ENCODE data around the gene ATG7.

- TF ChIP-seq, protein P1, sequence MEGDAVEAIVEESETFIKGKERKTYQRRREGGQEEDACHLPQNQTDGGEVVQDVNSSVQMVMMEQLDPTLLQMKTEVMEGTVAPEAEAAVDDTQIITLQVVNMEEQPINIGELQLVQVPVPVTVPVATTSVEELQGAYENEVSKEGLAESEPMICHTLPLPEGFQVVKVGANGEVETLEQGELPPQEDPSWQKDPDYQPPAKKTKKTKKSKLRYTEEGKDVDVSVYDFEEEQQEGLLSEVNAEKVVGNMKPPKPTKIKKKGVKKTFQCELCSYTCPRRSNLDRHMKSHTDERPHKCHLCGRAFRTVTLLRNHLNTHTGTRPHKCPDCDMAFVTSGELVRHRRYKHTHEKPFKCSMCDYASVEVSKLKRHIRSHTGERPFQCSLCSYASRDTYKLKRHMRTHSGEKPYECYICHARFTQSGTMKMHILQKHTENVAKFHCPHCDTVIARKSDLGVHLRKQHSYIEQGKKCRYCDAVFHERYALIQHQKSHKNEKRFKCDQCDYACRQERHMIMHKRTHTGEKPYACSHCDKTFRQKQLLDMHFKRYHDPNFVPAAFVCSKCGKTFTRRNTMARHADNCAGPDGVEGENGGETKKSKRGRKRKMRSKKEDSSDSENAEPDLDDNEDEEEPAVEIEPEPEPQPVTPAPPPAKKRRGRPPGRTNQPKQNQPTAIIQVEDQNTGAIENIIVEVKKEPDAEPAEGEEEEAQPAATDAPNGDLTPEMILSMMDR (IDR thresholded peaks at IDR 0.05; ENCODE audit: low read length), result no peak
- TF ChIP-seq EZH2phosphoT487 (IDR thresholded peaks at IDR 0.05; ENCODE audit: low read length), result no peak
Measured at GRCh38 chr3:11310258-11310657, 38.1 kb downstream of the ATG7 start.

Data from MM.1S (cell line).